Right cardiac atrium (tissue), 5 donors: ENCODE data around the gene WLS. TPM values are rescaled to one million over a fixed set of nuclear protein-coding genes. Genes with fewer than 3 reads are reported as not detected.
A peak's percentile ranks its signal among the peaks of the same experiment; 100 is the strongest.
"Not testable (repeated sequence)": the region's sequence is repeated elsewhere in the genome, so short reads cannot be mapped to it uniquely, and the experiment has no call there.

ENCODE experiments used
- ATAC-seq, 2 donors: fragments of 200-7000 bp; cut with Tn5 transposase; one replicate each; pipeline versions ENCODE4 v1.8.0 to v1.9.1; 2020; ENCODE audit warnings: moderate library complexity in 2 of 2, mild to moderate bottlenecking in 1 of 2
- DNase-seq, 3 donors: peaks; one replicate each; pipeline ENCODE4 v3.0.0-alpha.2; 2020
- H3K27ac ChIP-seq: one replicate; pipeline ENCODE4 v1.5.1; 2013; ENCODE audit warnings: mild to moderate bottlenecking, low read length, control low read depth, moderate library complexity
- H3K27me3 ChIP-seq: one replicate; pipeline ENCODE4 v1.6.1; 2013; ENCODE audit not compliant: control insufficient read depth, insufficient read depth
- H3K4me1 ChIP-seq: one replicate; pipeline ENCODE4 v1.6.1; 2013; ENCODE audit warnings: low read length; ENCODE audit not compliant: control insufficient read depth, insufficient read depth
- H3K4me3 ChIP-seq: one replicate; pipeline ENCODE4 v1.5.1; 2013; ENCODE audit warnings: low read length, control low read depth
- H3K9me3 ChIP-seq: one replicate; pipeline ENCODE4 v1.6.1; 2013; ENCODE audit warnings: low read length; ENCODE audit not compliant: control insufficient read depth
- WGBS: extraction: QIAGEN DNeasy Blood & Tissue Kit; methylation state at CpG from one replicate; pipeline ENCODE4 v1.1.7; 2013; 5-methylcytosine and 5-hydroxymethylcytosine counted together
- intact Hi-C, 4 donors: fragments of 100-400 bp; cut with DNase I; formaldehyde crosslinking; loops; one replicate each; pipeline versions ENCODE4 v1.11.0 to v1.14.0; 2022 to 2023
- polyA plus RNA-seq: library from polyadenylated mRNA; stranded (reverse); fragments of 200-250 nt; gene quantifications from one replicate; pipeline ENCODE4 v1.2.3, GENCODE V29; 2013
- total RNA-seq, 4 donors: library from RNA; stranded (reverse); fragmentation: NEBNext Ultra II Directional; extraction: Animal tissue kit (Norgen Biotek cat#: 25700); gene quantifications; one replicate each; pipeline ENCODE4 v1.2.1, GENCODE V29; 2021
- donor health status: healthy with polysubstance abuse.
- donor health status: DM: no; HTN: yes; CAD: no.
- donor health status: DM: no; HTN: no; CAD: no.
- donor health status: DM: no; HTN: yes; CAD: no; lungs with severe emphysema.
- donor health status: DM: yes; HTN: yes; CAD: no.

Gene WLS
- total and polyA plus RNA-seq, 5 donors = 50.9 to 102 (median 101) TPM

DNA sequence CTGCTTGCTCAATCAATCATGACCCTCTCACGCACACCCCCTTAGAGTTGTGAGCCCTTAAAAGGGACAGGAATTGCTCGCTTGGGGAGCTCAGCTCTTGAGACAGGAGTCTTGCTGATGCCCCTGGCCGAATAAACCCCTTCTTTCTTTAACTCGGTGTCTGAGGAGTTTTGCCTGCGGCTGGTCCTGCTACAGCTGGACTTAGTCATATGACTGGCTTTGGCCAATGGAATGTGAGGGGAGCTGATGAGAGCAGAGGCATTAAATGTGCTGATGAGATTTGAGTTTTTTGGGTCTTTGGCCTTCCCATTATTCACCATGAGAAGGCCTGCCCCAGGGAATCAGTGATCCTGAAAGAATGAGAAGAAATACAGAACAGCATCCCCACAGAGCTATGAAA is 24.5 kb upstream of the WLS start:
- 77% methylated on average over 5 of the region's 5 CpGs for WGBS
- H3K4me3 ChIP-seq, DNase-seq, H3K9me3 ChIP-seq, H3K27ac ChIP-seq, ATAC-seq, H3K27me3 ChIP-seq, intact Hi-C loops, H3K4me1 ChIP-seq: not testable (repeated sequence)

DNA sequence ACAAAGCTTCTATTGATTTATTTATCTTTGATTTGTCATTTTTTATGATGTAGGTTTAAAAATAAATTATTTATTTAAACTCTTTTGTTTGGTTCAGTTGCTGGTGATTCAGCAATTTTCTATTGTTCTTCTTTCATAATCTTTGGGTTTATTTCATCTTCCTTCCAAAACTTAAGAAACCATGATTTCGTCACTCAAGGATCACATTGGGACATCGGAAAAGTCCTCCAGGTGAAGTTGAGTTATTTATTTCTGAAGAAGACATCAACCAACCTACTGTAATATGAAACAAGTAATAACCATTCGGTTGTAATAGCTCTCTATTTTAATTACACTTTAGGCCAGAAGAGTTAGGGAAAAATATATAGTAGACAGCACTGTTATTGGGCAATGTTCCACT is 23.0 kb upstream of the WLS start:
- WGBS = 81% methylated on average over 3 of the region's 3 CpGs
- no peak for DNase-seq
- Histone ChIP-seq H3K4me3 (no peak overlapping the region), H3K9me3 (no peaks in the 10 kb centered on the region), H3K27me3 (no peaks in the 10 kb centered on the region), H3K4me1 (no peaks in the 10 kb centered on the region), H3K27ac (no peak overlapping the region)
- no peak for ATAC-seq
- intact Hi-C loops = no loop called here

DNA sequence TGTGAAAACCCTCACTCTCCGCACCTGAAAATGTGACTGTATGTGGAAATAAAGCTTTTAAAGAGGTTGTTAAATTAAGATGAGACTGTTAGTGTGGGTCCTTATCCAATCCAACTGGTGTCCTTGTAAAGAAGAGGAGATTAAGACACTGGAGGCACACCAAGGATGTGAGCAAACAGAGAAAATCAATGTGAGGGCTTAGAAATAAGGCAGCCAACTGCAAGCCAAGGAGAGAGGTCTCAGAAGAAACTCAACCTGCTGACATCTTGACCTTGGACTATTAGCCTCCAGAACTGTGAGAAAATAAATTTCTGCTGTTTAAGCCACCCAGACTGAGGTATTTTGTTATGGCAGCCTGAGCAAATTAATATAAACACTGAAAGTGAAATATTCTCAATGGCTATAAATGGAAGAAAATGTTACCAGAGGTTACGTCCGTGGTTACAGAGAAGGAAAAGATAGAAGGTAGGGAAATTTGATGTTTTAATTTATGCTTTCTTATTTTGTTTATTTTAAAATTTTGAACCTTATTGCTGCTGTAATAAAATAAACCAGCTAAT is 22.4 kb upstream of the WLS start:
- Histone ChIP-seq H3K27ac (no peak overlapping the region), H3K4me1 (no peaks in the 10 kb centered on the region), H3K4me3 (no peak overlapping the region), H3K9me3 (no peaks in the 10 kb centered on the region), H3K27me3 (no peaks in the 10 kb centered on the region)
- intact Hi-C loops = no loop called here
- ATAC-seq (no peak), DNase-seq (no peak)
- WGBS = 85% methylated on average over 3 of the region's 3 CpGs

DNA sequence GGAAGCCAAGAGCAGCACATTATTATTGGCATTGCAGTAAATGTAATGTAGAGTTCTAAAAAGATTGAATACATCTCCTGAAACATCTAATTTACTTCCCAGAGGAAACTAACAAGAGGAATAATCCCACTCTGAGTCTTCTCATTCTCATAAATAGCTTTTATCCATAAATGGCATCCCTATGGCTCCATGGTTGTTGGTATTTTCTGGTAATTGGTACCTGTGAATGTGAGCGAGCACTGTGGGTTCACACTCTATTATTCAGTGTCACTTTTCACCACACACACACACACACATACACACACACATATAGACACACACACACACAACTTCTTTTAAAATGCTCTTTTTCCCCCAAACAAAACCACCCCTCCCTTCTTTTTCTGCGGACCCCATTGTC is 4.7 kb upstream of the WLS start:
- ATAC-seq = no peak

DNA sequence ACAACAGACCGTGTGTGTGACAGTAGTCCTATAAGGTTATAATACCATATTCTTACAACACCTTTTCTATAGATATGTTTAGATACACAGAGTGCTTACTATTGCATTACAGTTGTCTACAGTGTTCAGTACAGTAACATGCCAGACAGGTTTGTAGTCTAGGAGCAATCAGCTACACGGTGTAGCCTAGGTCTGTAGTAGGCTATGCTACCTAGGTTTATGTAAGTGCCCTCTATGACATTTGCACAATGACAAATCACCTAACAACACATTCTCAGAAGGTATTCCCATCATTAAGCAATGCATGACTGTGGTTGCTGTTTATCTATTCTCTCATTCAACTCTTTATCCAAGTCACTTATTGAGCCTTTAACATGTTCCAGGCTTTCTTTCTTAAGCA is 1.8 kb upstream of the WLS start:
- DNase-seq (no peak), ATAC-seq (no peak)
- Histone ChIP-seq H3K9me3 (no peaks in the 10 kb centered on the region), H3K4me1 (peaks cover 7% of the 10 kb centered on the region), H3K4me3 (no peak overlapping the region), H3K27ac (no peak overlapping the region), H3K27me3 (no peaks in the 10 kb centered on the region)
- intact Hi-C loops = loop anchor here (5.0 to 10.0 kb wide), 5 partner anchors 71 to 112 kb away; no protein-coding TSS in a partner anchor
- WGBS = 85% methylated on average over 2 of the region's 2 CpGs

More for the DNA sequence above, 4.7 kb upstream of the WLS start:
- Histone ChIP-seq H3K4me3 (no peak overlapping the region), H3K9me3 (no peaks in the 10 kb centered on the region), H3K27ac (no peak overlapping the region), H3K4me1 (no peaks in the 10 kb centered on the region), H3K27me3 (no peaks in the 10 kb centered on the region)
- 91% methylated on average over 2 of the region's 2 CpGs for WGBS
- no peak for DNase-seq
- intact Hi-C loops = loop anchor here in 3 of 4 donors (10.0 kb wide), 4 partner anchors 68 to 112 kb away; no protein-coding TSS in a partner anchor

DNA sequence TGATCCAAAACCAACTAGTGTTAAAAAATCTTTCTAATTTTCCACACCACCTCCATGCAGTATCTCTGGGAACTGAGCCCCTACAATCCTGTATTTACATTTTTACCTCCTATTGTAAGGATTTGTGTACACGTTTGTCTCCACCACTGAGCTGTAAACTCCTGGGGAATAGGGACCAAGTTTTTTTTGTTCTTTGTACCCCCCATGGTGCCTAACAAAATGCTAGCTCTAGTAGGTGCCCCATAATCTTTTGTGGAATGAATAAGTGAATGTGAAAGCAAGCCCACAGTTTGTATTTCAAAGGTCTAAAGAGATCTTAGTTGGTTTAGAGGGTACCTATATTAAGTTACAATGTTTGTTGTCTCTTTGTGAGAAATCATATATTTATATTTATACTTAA is 879 bp upstream of the WLS start:
- Histone ChIP-seq H3K4me1 (peaks cover 7% of the 10 kb centered on the region), H3K9me3 (no peaks in the 10 kb centered on the region), H3K27me3 (no peaks in the 10 kb centered on the region), H3K4me3 (no peak overlapping the region), H3K27ac (no peak overlapping the region)
- intact Hi-C loops = loop anchor here (5.0 to 10.0 kb wide), 5 partner anchors 72 to 111 kb away; no protein-coding TSS in a partner anchor
- DNase-seq = no peak
- 55% methylated on average over 1 of the region's 1 CpG for WGBS
- no peak for ATAC-seq

DNA sequence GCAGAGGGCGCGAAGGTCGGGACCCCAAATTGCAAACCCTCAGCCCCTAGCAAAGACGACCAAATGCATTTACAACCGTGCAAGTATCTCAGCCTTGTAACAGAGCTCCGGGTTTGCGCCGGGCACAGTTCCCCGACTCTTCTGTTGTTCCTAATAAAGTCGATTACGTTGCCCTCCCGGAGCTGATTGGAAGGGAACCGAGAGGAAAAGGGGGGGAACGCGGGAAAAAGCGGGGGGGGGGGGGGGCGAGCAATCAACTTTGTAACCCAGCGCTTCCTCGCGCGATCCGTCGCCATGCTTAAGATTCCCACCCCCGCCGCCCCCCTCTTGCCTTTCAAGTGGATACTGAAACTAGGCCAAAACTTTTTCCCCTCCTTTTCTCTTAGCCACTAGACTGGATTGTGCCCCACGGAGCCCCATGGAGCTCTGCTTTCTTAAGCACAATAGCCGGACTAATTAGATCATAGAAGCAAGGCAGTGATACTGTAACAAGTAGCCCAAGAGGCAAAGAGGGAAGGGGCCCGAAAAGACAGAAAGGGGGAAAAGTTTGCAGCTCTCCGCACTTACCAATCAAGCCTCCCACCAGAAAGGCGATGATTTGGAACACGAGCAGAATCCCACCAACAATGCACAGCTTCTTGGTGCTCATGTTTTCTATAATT is 565 bp downstream of the WLS start:
- peak overlapping the region; percentile 99 for H3K4me3 ChIP-seq
- ATAC-seq = peak; percentile 60 to 68
- intact Hi-C loops = loop anchor here (5.0 to 10.0 kb wide), 5 partner anchors 73 to 109 kb away; no protein-coding TSS in a partner anchor
- H3K27me3 ChIP-seq = no peaks in the 10 kb centered on the region
- H3K4me1 ChIP-seq = peaks cover 7% of the 10 kb centered on the region
- WGBS = under 1% methylated on average over 31 of the region's 31 CpGs
- no peaks in the 10 kb centered on the region for H3K9me3 ChIP-seq
- peak overlapping the region; percentile 77 for H3K27ac ChIP-seq
- DNase-seq = peak; percentile 59 to 86 (median 83)

DNA sequence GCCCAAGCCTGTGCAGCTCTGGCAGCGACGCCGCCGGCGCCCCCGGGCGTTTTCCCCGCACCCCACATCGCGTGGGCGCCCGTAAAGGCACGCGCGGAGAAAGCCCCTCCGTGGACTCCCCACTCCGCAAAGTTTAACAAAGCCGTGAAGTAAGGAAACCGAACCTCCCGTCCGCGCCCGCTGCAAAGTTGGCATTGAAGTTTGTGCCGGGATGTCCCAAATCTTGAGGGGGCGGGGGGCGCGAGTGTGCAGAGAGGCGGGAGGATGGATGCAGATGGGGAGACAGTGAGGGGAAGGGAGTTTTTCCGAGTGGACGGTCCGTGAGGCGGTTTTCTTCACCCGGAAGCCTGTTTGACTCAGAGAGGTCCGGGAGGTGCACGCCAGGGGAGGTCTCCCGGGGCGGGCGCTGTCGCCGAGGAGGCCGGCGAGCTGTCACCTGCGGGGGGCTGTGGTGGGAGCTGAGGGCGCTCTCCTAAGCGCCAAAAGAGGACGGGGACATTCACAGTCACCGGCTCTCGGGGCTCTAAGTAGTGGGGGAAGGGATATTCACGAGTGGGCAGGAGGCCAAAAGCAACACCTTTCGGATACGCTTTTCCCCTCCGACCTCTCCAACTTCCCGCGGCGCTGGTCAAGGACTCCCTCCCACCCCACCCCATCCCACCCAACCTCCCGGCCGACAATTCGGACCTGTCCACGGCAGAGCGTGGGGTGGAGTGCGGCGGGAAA is 1.3 kb downstream of the WLS start:
- Histone ChIP-seq H3K4me1 (peaks cover 7% of the 10 kb centered on the region), H3K27ac (peak overlapping the region; percentile 25), H3K9me3 (no peaks in the 10 kb centered on the region), H3K27me3 (no peaks in the 10 kb centered on the region), H3K4me3 (peak overlapping the region; percentile 99)
- WGBS = under 1% methylated on average over 62 of the region's 62 CpGs
- ATAC-seq (peak; percentile 31 to 56), DNase-seq (peak; percentile 41 to 72 (median 70))
- intact Hi-C loops = loop anchor here (5.0 to 10.0 kb wide), 5 partner anchors 74 to 109 kb away; no protein-coding TSS in a partner anchor

DNA sequence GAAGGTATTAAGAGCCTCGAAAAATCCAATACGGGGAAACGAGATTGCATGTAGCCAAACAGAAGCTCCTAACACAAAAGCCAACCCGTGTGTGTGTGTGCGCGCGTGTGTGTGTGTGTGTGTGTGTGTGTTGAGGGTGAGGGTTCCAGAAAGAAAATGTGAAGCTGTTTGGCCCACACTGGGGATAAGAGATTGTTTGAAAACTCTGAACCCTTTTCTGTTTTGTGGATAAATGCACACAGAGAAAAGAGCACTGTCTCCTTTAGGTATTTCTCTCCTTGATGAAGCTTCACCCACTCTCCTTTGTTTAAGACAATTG is 1.9 kb downstream of the WLS start:
- peak overlapping the region; percentile 25 for H3K27ac ChIP-seq
- intact Hi-C loops = loop anchor here (5.0 to 10.0 kb wide), 5 partner anchors 74 to 108 kb away; no protein-coding TSS in a partner anchor
- H3K4me1 ChIP-seq = peaks cover 7% of the 10 kb centered on the region
- ATAC-seq (no peak), DNase-seq (peak in 1 of 3 donors; percentile 58)
- 22% methylated on average over 7 of the region's 7 CpGs for WGBS
- peak overlapping the region; percentile 99 for H3K4me3 ChIP-seq
- H3K27me3 ChIP-seq = no peaks in the 10 kb centered on the region
- no peaks in the 10 kb centered on the region for H3K9me3 ChIP-seq

DNA sequence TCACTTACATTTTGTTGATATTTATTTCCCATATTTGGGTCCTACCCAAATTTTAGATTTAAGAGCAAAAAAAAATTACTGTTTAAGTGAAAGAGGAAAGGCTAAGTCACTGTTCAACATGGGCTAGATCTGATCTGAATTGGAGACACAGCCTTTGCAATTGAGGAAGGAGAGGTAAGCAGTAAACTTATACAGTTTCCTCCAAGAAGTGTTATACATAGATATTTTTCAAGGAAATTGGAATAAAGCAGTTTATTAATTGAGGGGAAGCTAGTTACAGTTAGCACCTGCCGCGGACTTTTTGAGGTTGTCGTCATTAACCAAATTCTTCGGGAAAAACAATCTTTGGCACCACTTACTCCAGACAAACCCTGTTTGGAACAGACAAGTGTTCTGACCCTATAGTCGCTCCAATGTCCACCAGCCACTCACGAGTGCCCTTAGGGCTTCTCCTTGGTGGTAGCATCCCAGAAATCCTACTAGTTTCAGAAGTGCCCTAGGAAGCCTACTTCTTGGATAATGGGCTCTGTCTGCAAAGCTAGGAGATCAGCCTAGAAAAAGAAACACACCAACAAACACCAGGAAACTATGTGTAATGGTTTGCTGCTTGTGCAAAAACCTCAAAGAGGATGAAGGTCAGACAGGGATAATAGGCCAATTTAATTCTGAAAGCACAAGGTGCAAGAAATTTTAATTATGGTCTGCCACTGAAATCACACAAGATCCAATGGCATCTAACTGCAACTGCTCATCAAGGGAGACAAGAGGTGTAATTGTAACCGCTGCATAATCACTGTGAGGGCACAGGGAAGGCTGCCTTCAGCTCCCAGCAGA is 2.5 kb downstream of the WLS start:
- peaks cover 7% of the 10 kb centered on the region for H3K4me1 ChIP-seq
- intact Hi-C loops = loop anchor here (5.0 to 10.0 kb wide), 5 partner anchors 75 to 108 kb away; no protein-coding TSS in a partner anchor
- no peaks in the 10 kb centered on the region for H3K27me3 ChIP-seq
- WGBS = 50% methylated on average over 7 of the region's 7 CpGs
- no peak for DNase-seq
- ATAC-seq = no peak
- H3K4me3 ChIP-seq = peak overlapping the region; percentile 99
- no peaks in the 10 kb centered on the region for H3K9me3 ChIP-seq
- H3K27ac ChIP-seq = peak overlapping the region; percentile 66
